Kidney (tissue), 14 donors: ENCODE results near the gene ARF1. TPM values are rescaled to one million over a fixed set of nuclear protein-coding genes. Genes with fewer than 3 reads are reported as not detected.

Experiments used
- DNase-seq, 5 donors: peaks; one replicate each; pipeline ENCODE4 v3.0.0-alpha.2; 2013 to 2020
- FAIRE-seq: peaks from 2 replicates; lab custom pipeline; 2012; peaks lifted over from hg19 to GRCh38; lab: Jason Lieb, UNC
- H3K27ac ChIP-seq, 2 donors: one replicate each; pipeline ENCODE4 v1.7.0; 2013; ENCODE audit warnings: low read depth in 2 of 2, low read length in 2 of 2, inconsistent platforms in 1 of 2
- H3K27me3 ChIP-seq: one replicate; pipeline ENCODE4 v1.7.1; 2013; ENCODE audit warnings: low read length, inconsistent platforms; ENCODE audit not compliant: control insufficient read depth, insufficient read depth
- H3K36me3 ChIP-seq, 3 donors: one replicate each; pipeline versions ENCODE4 v1.7.0 to v1.7.1; 2013; ENCODE audit warnings: low read length in 3 of 3, control low read depth in 1 of 3, inconsistent platforms in 1 of 3; ENCODE audit not compliant: insufficient read depth in 3 of 3, control insufficient read depth in 2 of 3
- H3K4me1 ChIP-seq, 3 donors: one replicate each; pipeline versions ENCODE4 v1.7.0 to v1.7.1; 2013; ENCODE audit warnings: low read length in 3 of 3, inconsistent platforms in 1 of 3, low read depth in 1 of 3; ENCODE audit not compliant: control insufficient read depth in 2 of 3, insufficient read depth in 2 of 3
- H3K4me3 ChIP-seq, 3 donors: one replicate each; pipeline versions ENCODE4 v1.7.0 to v1.8.1; 2013; ENCODE audit warnings: low read length in 3 of 3, control low read depth in 1 of 3, inconsistent platforms in 1 of 3
- H3K9ac ChIP-seq, 3 donors: one replicate each; pipeline versions ENCODE4 v1.7.0 to v1.7.1; 2013; ENCODE audit warnings: low read length in 3 of 3, control low read depth in 1 of 3, inconsistent platforms in 1 of 3
- H3K9me3 ChIP-seq, 3 donors: one replicate each; pipeline versions ENCODE4 v1.7.0 to v1.7.1; 2013; ENCODE audit warnings: low read length in 3 of 3, control low read depth in 1 of 3, inconsistent platforms in 1 of 3; ENCODE audit not compliant: control insufficient read depth in 2 of 3, insufficient read depth in 1 of 3
- CTCF ChIP-seq: IDR thresholded peaks from 3 replicates; pipeline ENCODE4 v1.5.1; 2012; ENCODE audit warnings: mild to moderate bottlenecking, moderate library complexity, borderline replicate concordance; ENCODE audit not compliant: insufficient read depth; ENCODE audit errors: extremely low read depth
- intact Hi-C: fragments of 100-400 bp; cut with DNase I; formaldehyde crosslinking; loops from one replicate; pipeline ENCODE4 v1.11.1; 2022
- polyA plus RNA-seq: library from polyadenylated mRNA; stranded (reverse); fragments of 350-450 nt; fragmentation: Illumina TruSeq; extraction: RNeasy Lipid Tissue Mini Kit (QIAGEN cat#74804); gene quantifications from one replicate; pipeline ENCODE4 v1.2.3, GENCODE V29; 2014; ENCODE audit warnings: low read depth, low replicate concordance; ENCODE audit not compliant: insufficient read depth
- total RNA-seq: library from RNA; stranded (reverse); fragmentation: NEBNext Ultra II Directional; extraction: Animal tissue kit (Norgen Biotek cat#: 25700); gene quantifications from one replicate; pipeline ENCODE4 v1.2.1, GENCODE V29; 2021
- donor health status: control.
- donor health status: control.
- donor health status: control.
- donor health status: control.
- donor health status: control.
- donor health status: DM: yes; HTN: yes; CAD: no.
- donor health status: Normal renal cell carcinoma (clear cell type).

Gene ARF1
- total and polyA plus RNA-seq, 2 donors from 2014 or later, result 383 to 398 TPM

- FAIRE-seq (no peak), DNase-seq (no peak)
- H3K36me3 ChIP-seq, result no peaks in the 10 kb centered on the region
- H3K4me1 ChIP-seq, result no peaks in the 10 kb centered on the region
- intact Hi-C loops, result no loop called here
- H3K4me3 ChIP-seq, result no peak overlapping the region
- H3K9me3 ChIP-seq, result no peaks in the 10 kb centered on the region
- H3K9ac ChIP-seq, result no peak overlapping the region
- no peak overlapping the region for H3K27ac ChIP-seq
- H3K27me3 ChIP-seq, result no peaks in the 10 kb centered on the region
- no peak for TF ChIP-seq CTCF
Observed at GRCh38 chr1:228122921-228123441, 40.5 kb downstream of the ARF1 start.

- no peak for TF ChIP-seq CTCF
- FAIRE-seq, result no peak
- H3K9me3 ChIP-seq, result no peaks in the 10 kb centered on the region
- no peak overlapping the region for H3K9ac ChIP-seq
- no peaks in the 10 kb centered on the region for H3K36me3 ChIP-seq
- intact Hi-C loops, result no loop called here
- no peak overlapping the region for H3K4me3 ChIP-seq
- no peak overlapping the region for H3K27ac ChIP-seq
- H3K27me3 ChIP-seq, result no peaks in the 10 kb centered on the region
- DNase-seq, result no peak
- no peaks in the 10 kb centered on the region for H3K4me1 ChIP-seq
Observed at GRCh38 chr1:228123505-228123904, 41.0 kb downstream of the ARF1 start.

- no peaks in the 10 kb centered on the region for H3K27me3 ChIP-seq
- no peak overlapping the region for H3K9ac ChIP-seq
- H3K9me3 ChIP-seq, result no peaks in the 10 kb centered on the region
- FAIRE-seq (no peak), DNase-seq (no peak)
- no peaks in the 10 kb centered on the region for H3K4me1 ChIP-seq
- no peak overlapping the region for H3K27ac ChIP-seq
- intact Hi-C loops, result no loop called here
- H3K36me3 ChIP-seq, result no peaks in the 10 kb centered on the region
- TF ChIP-seq CTCF, result no peak
- no peak overlapping the region for H3K4me3 ChIP-seq
Observed at GRCh38 chr1:228125185-228125584, 42.7 kb downstream of the ARF1 start.

GRCh38 chr1:228131766-228132165 is 49.3 kb downstream of the ARF1 start:
- TF ChIP-seq CTCF, result no peak
- Histone ChIP-seq H3K4me1 (no peaks in the 10 kb centered on the region), H3K9ac (no peak overlapping the region), H3K36me3 (no peaks in the 10 kb centered on the region), H3K27me3 (no peaks in the 10 kb centered on the region), H3K4me3 (no peak overlapping the region), H3K9me3 (no peaks in the 10 kb centered on the region), H3K27ac (no peak overlapping the region)
- intact Hi-C loops, result no loop called here
- DNase-seq (no peak), FAIRE-seq (no peak)
